Measurements from ENCODE around the gene USP7.

USP7 gene

GRCh38 chr16:8899709-8900317 lies 63.9 kb downstream of the USP7 start:
- no peak for DNase-seq (ENCODE audit: low read depth)

- DNase-seq (ENCODE audit: low read depth) = no peak
Observed at GRCh38 chr16:8898660-8899318, 64.9 kb downstream of the USP7 start.

GRCh38 chr16:8894736-8895334 lies 68.9 kb downstream of the USP7 start:
- DNase-seq (ENCODE audit: low read depth) = no peak

GRCh38 chr16:8893976-8894690 lies 69.6 kb downstream of the USP7 start:
- no peak for DNase-seq (ENCODE audit: low read depth)

GRCh38 chr16:8893426-8893825 lies 70.3 kb downstream of the USP7 start:
- no peak for DNase-seq (ENCODE audit: low read depth)

GRCh38 chr16:8892101-8892575 lies 71.6 kb downstream of the USP7 start:
- no peak for DNase-seq (ENCODE audit: low read depth)

- no peak for DNase-seq (ENCODE audit: low read depth)
Observed at GRCh38 chr16:8890549-8890921, 73.2 kb downstream of the USP7 start.

GRCh38 chr16:8889893-8890548 lies 73.7 kb downstream of the USP7 start:
- no peak for DNase-seq (ENCODE audit: low read depth)

- DNase-seq (ENCODE audit: low read depth) = no peak
Observed at GRCh38 chr16:8888951-8889892, 74.5 kb downstream of the USP7 start.

- no peak for DNase-seq (ENCODE audit: low read depth)
Observed at GRCh38 chr16:8887952-8888560, 75.7 kb downstream of the USP7 start.

- DNase-seq (ENCODE audit: low read depth) = no peak
Observed at GRCh38 chr16:8887431-8887765, 76.3 kb downstream of the USP7 start.

GRCh38 chr16:8886593-8887430 lies 76.9 kb downstream of the USP7 start:
- no peak for DNase-seq (ENCODE audit: low read depth)

- DNase-seq (ENCODE audit: low read depth) = no peak
Observed at GRCh38 chr16:8885674-8886592, 77.8 kb downstream of the USP7 start.

GRCh38 chr16:8882725-8883377 lies 80.9 kb downstream of the USP7 start:
- DNase-seq (ENCODE audit: low read depth) = no peak

GRCh38 chr16:8882041-8882617 lies 81.6 kb downstream of the USP7 start, which contains the start of gene LITAFD:
TSS of gene LITAFD (plus strand) at chr16:8882351. CDS start at chr16:8884356, 2,005 bp downstream.
- DNase-seq (ENCODE audit: low read depth) = no peak

GRCh38 chr16:8880839-8881510 lies 82.7 kb downstream of the USP7 start:
- DNase-seq (ENCODE audit: low read depth) = no peak

GRCh38 chr16:8878523-8878911 lies 85.2 kb downstream of the USP7 start:
- DNase-seq (ENCODE audit: low read depth) = no peak

Data from stromal cell of bone marrow (primary cell).